ENCODE measurements around the gene HEATR5B.
A peak's percentile ranks its signal among the peaks of the same experiment; 100 is the strongest.

Gene HEATR5B

DNA sequence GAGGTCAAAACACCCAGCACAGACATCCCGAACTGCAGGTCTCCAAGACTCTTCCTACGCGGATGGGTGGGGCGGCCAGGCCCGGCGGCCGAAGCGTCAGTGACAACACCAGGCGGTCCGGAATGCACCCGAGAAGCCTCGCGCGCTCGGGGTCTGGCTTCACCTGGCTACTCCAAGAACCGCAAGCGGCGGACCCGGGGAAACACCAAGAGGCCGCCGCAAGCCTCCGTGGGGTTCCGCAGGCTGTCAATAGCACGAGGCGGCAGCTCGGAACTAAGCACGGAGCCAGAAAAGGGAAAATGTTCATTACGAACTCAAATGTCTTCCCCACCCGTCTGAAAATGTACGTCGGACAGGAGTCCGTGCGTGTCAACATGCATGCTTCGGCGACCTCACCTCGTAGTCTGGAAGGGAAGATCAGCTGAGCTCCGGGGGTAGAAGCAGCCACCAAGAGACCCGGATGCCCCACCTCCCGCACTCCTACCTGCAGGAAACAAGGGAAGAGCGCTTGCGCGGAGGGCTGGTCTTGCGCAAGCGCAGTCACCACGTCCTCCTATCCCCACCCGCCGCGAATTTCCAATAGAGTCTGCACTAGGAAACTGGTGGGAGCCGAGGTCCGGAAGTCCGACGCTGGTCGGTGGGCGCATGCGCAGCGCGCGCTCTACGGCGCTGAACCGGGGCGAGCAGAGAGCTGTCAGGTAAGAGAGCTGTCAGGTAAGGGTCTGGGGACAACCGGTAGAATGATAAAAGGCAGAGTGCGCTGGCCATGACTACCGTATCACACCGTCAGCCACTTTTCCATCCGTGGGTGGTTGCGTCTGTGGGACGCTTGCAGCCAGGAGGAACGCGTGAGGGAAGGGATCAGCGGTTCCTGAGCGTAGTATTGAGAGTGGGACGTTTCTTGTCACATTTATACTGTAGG is at the start of gene HEATR5B, which contains the start of gene GPATCH11:
HEATR5B (minus strand) TSS at position 500 of the 922 bp plus-strand sequence. CDS start 958 bp downstream, outside the sequence.
GPATCH11 (plus strand) TSS at position 646 of the 922 bp plus-strand sequence. CDS start 3,864 bp downstream, outside the sequence.
- Mint-ChIP-seq H3K9me3 (no peaks in the 10 kb centered on the region), H3K4me1 (peaks cover 18% of the 10 kb centered on the region), H3K27ac (no peak within 1 kb of the TSS), H3K36me3 (peaks cover 48% of the 10 kb centered on the region), H3K4me3 (no peak within 1 kb of the TSS), H3K27me3 (no peaks in the 10 kb centered on the region)
- ATAC-seq, result peak; percentile 94

DNA sequence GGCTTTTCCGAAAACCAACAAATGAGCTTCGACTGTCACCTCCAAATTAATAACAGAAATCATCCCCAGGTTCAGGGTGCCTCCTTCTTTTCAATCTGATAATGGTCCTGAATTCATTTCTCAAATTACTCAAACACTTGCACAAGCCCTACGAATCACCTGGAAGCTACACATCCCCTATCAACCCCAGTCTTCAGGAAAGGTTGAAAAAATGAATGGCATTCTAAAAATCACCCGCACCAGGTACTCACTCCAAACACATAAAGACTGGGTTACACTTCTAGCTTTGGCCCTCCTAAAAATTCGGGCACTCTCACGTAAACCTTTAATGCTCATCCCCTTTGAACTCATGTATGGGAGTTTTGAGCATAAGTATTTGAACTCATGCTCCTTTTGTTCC is 48.7 kb upstream of the HEATR5B start:
- ATAC-seq, result no peak
- no peaks in the 10 kb centered on the region for H3K27me3 Mint-ChIP-seq
- H3K9me3 Mint-ChIP-seq, result peaks cover 2% of the 10 kb centered on the region
- H3K27ac Mint-ChIP-seq, result no peak overlapping the region
- H3K4me1 Mint-ChIP-seq, result no peaks in the 10 kb centered on the region
- H3K4me3 Mint-ChIP-seq, result no peak overlapping the region
- H3K36me3 Mint-ChIP-seq, result no peaks in the 10 kb centered on the region

DNA sequence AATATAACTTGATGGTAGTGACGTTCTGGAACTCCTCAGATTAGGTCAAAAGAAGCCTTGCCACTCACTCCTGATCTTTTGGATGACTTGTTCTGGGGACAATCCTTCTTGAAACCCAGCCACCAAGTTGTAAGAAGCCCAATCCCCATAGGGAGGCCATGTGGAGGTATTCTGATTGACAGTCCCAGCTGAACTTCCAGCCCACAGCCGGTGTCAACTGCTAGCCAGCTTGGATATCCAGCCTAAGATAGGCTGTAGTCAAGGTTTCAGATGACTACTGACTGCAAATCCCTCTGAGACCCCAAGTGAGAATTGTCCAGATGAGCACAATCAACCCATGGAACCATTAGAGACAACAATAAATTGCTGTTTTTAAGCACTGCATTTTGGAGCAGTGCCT is 41.2 kb upstream of the HEATR5B start:
- H3K4me1 Mint-ChIP-seq, result no peaks in the 10 kb centered on the region
- peaks cover 48% of the 10 kb centered on the region for H3K36me3 Mint-ChIP-seq
- no peaks in the 10 kb centered on the region for H3K27me3 Mint-ChIP-seq
- ATAC-seq, result no peak
- H3K27ac Mint-ChIP-seq, result no peak overlapping the region
- no peak overlapping the region for H3K4me3 Mint-ChIP-seq
- no peaks in the 10 kb centered on the region for H3K9me3 Mint-ChIP-seq

DNA sequence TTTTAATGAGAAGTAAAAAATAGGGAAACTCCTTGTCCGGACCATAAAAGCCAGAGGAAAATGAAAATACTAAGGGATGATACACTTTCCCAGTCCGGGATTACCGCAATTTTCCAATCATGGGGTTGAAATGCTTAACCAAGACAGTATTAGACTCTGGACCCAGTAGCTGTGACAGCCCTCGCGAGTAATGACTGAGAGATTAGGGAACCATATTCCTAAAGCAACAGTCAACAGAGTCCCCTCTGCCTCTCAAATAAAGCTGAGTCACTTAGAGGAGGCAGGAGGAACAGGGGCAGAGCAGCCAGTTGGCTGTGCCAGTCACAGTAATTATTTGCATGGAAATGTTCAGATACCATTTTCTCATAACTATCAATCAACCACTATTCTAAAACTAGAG is 35.0 kb upstream of the HEATR5B start:
- Mint-ChIP-seq H3K27ac (peak overlapping the region; percentile 36), H3K9me3 (no peaks in the 10 kb centered on the region), H3K36me3 (peaks cover 68% of the 10 kb centered on the region), H3K4me3 (no peak overlapping the region), H3K4me1 (no peaks in the 10 kb centered on the region), H3K27me3 (no peaks in the 10 kb centered on the region)
- no peak for ATAC-seq

DNA sequence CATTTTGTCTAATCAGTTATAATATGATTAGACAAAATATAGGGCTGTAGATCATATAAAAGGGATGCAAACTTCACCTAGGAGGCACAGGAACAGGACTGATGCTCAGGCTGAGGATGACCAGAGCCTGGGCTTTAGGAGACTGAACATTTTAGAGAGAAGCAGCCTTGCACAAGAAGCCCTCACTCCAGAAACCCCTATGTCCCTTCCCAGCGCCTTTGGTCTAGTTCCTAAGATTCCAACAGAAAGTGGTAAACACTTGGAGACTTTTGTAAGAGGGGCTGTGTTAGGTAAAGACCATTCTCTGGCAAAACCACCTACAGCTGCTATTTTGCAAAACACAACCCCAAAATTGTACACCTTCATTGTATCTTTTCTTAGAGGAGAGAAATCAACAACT is 33.4 kb upstream of the HEATR5B start:
- H3K27ac Mint-ChIP-seq, result no peak overlapping the region
- H3K36me3 Mint-ChIP-seq, result peaks cover 68% of the 10 kb centered on the region
- H3K9me3 Mint-ChIP-seq, result no peaks in the 10 kb centered on the region
- no peaks in the 10 kb centered on the region for H3K27me3 Mint-ChIP-seq
- ATAC-seq, result no peak
- no peaks in the 10 kb centered on the region for H3K4me1 Mint-ChIP-seq
- no peak overlapping the region for H3K4me3 Mint-ChIP-seq

DNA sequence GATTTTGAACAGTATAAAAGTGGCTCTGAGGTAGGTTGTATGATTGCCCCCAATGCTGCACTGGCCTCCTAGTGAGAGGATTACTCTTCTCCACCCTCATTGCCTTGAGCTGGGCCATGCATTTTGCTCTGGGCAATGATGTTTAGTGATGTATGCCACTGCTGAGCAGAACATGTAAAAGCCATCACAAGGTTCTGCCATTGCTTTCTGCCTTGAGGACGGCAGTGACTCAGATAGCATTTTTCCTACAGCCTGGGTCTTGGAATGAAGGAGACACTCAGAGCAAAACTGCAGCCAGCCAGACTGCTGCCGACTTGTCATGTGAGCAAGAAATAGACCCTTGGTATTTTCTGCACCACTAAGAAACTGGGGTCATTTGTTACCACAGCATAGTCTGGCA is 27.8 kb upstream of the HEATR5B start:
- Mint-ChIP-seq H3K27ac (no peak overlapping the region), H3K9me3 (no peaks in the 10 kb centered on the region), H3K4me1 (no peaks in the 10 kb centered on the region), H3K4me3 (no peak overlapping the region), H3K27me3 (no peaks in the 10 kb centered on the region), H3K36me3 (peaks cover 64% of the 10 kb centered on the region)
- no peak for ATAC-seq

DNA sequence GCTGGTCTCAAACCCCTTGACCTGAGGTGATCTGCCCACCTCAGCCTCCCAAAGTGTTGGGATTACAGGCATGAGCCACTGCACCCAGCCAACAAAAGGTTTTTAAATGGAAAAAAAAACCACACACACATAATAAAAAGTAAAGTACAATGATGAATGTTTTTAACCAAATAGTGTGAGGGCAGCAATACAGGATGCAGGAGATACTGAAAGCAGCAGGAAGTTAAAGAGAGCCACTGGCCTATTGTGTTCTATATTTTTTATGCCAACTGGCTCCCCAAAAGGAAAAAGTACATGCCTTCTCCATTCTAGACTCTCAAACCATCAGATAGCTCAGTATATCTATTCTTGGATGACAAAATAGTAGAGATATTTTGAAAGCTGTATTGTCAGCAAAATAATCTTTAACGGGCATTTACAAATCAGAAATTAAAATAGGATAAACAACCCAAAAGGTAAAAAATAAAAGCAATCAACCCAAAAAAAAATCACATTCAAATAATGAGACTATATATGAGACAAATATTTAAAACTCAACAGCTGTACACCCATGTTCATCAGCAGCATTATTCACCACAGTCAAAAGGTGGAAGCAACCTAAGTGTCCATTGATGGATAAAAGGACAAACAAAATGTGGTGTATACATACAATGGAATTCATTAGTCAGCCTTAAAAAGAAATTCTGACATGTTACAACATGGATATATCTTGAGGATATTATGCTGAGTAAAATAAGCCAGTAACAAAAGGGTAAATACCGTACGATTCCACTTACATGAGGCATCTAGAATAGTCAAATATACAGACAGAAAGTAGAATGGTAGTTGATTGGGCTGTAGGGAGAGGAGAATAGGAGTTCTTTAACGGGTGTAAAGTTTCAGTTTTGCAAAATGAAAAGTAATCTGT is 26.4 kb upstream of the HEATR5B start:
- H3K27ac Mint-ChIP-seq, result no peak overlapping the region
- no peak for ATAC-seq
- no peaks in the 10 kb centered on the region for H3K27me3 Mint-ChIP-seq
- H3K4me1 Mint-ChIP-seq, result no peaks in the 10 kb centered on the region
- no peak overlapping the region for H3K4me3 Mint-ChIP-seq
- H3K36me3 Mint-ChIP-seq, result peaks cover 58% of the 10 kb centered on the region
- H3K9me3 Mint-ChIP-seq, result no peaks in the 10 kb centered on the region

DNA sequence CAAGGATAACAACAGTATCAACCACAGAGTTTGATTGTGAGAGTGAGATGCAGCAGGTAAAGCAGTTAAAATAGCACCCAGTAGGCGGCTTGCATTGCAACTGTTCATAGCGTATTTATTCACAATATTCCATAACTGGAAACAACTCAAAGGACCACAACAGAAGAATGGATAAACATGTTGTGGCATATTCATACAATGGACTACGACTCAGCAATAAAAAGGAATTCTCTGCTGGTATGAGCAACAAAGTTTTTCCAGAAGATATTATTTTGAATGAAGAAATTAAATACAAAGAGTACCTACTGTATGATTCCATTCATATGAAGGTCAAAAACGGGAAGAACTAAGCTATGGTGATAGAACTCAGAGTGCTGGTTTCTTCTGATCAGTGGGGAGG is 25.4 kb upstream of the HEATR5B start:
- Mint-ChIP-seq H3K36me3 (peaks cover 66% of the 10 kb centered on the region), H3K4me3 (no peak overlapping the region), H3K4me1 (no peaks in the 10 kb centered on the region), H3K27me3 (no peaks in the 10 kb centered on the region), H3K27ac (no peak overlapping the region), H3K9me3 (no peaks in the 10 kb centered on the region)
- no peak for ATAC-seq

DNA sequence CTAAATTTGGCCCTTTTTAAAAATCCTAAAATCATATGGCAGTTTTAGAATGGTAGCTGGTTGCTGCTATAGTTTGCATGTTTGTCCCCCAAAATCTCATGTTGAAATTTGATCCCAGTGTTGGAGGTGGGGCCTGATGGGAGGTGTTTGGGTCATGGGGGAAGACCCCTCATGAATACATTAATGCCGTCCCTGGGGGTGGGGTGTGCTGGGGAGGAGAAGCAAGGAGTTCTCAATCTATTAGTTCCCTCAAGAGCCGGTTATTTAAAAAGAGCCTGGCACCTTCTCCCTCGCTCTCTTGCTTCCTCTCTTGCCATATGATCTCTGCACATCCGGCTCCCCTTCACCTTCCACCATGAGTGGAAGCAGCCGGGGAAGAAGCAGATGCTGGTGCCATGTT is 21.0 kb upstream of the HEATR5B start:
- Mint-ChIP-seq H3K27me3 (no peaks in the 10 kb centered on the region), H3K9me3 (no peaks in the 10 kb centered on the region), H3K27ac (peak overlapping the region; percentile 40), H3K4me1 (peaks cover 6% of the 10 kb centered on the region), H3K36me3 (peaks cover 67% of the 10 kb centered on the region), H3K4me3 (no peak overlapping the region)
- no peak for ATAC-seq

DNA sequence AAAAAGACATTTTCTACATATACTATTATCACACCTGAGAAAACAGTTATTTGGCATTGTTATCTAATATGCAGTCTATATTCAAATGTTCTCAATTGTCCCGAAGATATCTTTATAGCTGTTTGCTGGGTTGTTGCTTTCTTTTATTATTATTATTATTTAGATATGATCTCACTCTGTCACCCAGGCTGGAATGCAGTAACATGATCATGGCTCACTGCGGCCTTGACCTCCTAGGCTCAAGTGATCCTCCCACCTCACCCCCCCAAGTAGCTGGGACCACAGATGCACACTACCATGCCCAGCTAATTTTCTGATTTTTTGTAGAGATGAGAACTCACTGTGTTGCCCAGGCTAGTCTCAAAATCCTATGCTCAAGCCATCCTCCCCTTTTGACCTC is 20.0 kb upstream of the HEATR5B start:
- Mint-ChIP-seq H3K27ac (peak overlapping the region; percentile 40), H3K9me3 (no peaks in the 10 kb centered on the region), H3K27me3 (no peaks in the 10 kb centered on the region), H3K4me1 (peaks cover 6% of the 10 kb centered on the region), H3K4me3 (no peak overlapping the region), H3K36me3 (peaks cover 71% of the 10 kb centered on the region)
- no peak for ATAC-seq

DNA sequence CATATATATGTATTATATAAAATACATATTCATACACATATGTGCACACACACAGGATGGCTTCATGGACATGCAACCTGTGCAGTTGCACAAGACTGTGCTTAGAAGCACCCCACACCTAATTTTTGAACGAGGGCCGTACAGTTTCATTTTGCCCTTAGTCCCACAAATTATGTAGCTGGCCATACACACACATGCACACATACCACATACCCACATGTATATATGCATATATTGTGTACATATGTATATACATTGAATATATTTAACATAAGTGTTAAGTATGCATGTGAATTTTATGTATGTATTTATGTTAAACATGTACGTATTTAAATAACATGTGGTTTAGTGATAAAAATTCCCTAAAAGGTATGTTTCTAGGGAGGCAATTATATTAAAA is 18.4 kb upstream of the HEATR5B start:
- Mint-ChIP-seq H3K36me3 (peaks cover 57% of the 10 kb centered on the region), H3K4me1 (peaks cover 6% of the 10 kb centered on the region), H3K4me3 (no peak overlapping the region), H3K27me3 (no peaks in the 10 kb centered on the region), H3K9me3 (no peaks in the 10 kb centered on the region), H3K27ac (no peak overlapping the region)
- no peak for ATAC-seq

DNA sequence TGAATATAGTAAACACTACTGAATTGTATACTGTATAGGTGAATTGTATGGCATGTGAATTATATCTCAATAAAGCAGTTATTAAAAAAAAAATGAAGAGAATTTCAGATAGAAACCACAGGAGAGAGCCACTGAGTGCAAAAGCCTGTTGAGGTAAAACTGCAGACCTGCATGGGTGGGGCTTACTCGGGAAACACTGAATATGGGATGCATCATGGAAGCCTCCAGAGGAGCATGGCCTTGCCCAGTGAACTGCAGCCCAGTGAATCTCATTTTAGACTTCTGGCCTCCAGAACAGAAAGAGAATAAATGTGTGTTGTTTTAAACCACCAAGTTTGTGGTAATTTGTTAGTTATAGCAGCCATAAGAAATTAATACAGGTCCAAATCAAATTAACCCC is 15.9 kb upstream of the HEATR5B start:
- ATAC-seq, result no peak
- H3K27ac Mint-ChIP-seq, result no peak overlapping the region
- H3K4me3 Mint-ChIP-seq, result no peak overlapping the region
- peaks cover 53% of the 10 kb centered on the region for H3K36me3 Mint-ChIP-seq
- no peaks in the 10 kb centered on the region for H3K9me3 Mint-ChIP-seq
- H3K27me3 Mint-ChIP-seq, result no peaks in the 10 kb centered on the region
- H3K4me1 Mint-ChIP-seq, result peaks cover 13% of the 10 kb centered on the region

DNA sequence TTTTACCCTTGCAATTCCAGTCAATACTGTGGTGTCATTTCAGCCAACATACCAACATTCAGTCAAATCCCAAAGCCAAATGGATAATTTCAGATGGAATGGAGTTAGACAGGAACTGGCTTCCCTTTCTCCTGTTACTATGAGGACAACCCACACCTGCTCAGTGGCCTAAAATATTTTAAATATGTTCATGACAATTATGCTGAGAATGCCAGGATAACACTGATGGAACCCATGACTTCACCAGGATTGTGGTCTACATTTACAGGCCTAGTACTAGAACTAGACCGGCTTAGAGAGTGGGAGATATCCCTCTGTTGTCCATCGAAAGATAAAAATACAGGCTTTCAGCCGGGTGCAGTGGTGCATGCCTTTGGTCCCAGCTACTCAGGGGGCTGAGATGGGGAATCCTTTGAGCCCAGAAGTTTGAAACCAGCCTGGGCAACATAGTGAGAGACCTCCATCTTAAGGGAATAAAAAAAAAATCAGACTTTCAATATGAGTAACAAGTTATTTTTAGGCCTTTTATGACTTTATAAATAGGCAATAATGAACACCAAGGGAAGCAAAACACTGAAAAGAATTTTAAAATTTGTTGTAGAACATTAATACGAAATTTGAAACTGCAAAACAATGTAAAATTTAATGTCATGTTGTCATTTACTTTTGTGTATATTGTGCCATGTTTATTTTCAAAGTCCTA is 14.4 kb upstream of the HEATR5B start:
- H3K36me3 Mint-ChIP-seq, result peaks cover 57% of the 10 kb centered on the region
- no peak overlapping the region for H3K4me3 Mint-ChIP-seq
- no peak for ATAC-seq
- no peaks in the 10 kb centered on the region for H3K27me3 Mint-ChIP-seq
- peaks cover 17% of the 10 kb centered on the region for H3K4me1 Mint-ChIP-seq
- H3K9me3 Mint-ChIP-seq, result no peaks in the 10 kb centered on the region
- no peak overlapping the region for H3K27ac Mint-ChIP-seq

DNA sequence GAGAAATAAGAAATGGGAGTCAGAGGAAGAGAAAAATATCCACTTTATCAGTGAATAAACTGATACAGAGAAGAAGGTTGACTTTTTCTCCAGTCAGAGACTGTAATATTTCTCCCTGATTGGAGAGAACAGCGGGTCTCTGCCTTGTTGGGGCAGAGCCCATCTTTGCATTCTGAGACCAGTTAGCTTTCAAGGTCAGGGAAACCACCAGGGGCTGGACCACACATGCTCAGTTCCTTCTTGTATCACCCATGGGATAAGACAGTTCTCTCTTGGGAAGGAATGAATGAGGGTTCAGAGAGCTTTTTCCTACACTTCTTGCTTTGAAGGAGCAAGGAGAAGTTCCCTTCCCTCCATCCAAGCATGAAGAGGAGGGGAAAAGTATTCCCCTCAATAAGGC is 12.4 kb upstream of the HEATR5B start:
- ATAC-seq, result no peak
- peak overlapping the region; percentile 40 for H3K27ac Mint-ChIP-seq
- no peak overlapping the region for H3K4me3 Mint-ChIP-seq
- no peaks in the 10 kb centered on the region for H3K9me3 Mint-ChIP-seq
- H3K4me1 Mint-ChIP-seq, result peaks cover 31% of the 10 kb centered on the region
- H3K27me3 Mint-ChIP-seq, result no peaks in the 10 kb centered on the region
- peaks cover 55% of the 10 kb centered on the region for H3K36me3 Mint-ChIP-seq

DNA sequence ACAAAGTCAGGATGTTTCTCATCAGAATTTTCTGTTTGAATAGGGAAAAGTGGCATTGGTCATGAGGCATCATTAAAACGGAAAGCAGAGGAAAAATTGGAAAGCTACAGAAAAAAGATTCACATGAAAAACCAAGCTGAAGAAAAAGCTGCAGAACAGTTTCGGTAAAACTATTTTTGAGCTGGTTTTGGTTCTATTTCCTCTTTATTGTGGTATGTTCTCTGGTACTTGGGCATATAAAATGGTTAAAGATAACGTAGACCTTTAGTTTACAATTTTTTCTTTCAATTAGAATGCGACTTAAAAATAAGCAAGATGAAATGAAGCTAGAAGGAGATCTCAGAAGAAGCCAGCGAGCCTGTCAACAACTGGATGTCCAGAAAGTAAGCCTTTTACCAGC is 7.7 kb upstream of the HEATR5B start:
- peaks cover 51% of the 10 kb centered on the region for H3K36me3 Mint-ChIP-seq
- H3K4me1 Mint-ChIP-seq, result peaks cover 57% of the 10 kb centered on the region
- no peaks in the 10 kb centered on the region for H3K9me3 Mint-ChIP-seq
- ATAC-seq, result peak; percentile 56
- peak overlapping the region; percentile 77 for H3K27ac Mint-ChIP-seq
- no peaks in the 10 kb centered on the region for H3K27me3 Mint-ChIP-seq
- peak overlapping the region; percentile 77 for H3K4me3 Mint-ChIP-seq
